HEK293T (cell line): ENCODE results near the gene GNAQ.

ENCODE experiments used
- ARNT ChIP-seq: fragments of 450-650 bp; IDR thresholded peaks from 2 replicates; pipeline ENCODE4 v1.6.1; 2017; ENCODE audit warnings: mild to moderate bottlenecking
- CTBP1 ChIP-seq: fragments of 450-650 bp; IDR thresholded peaks from 2 replicates; pipeline ENCODE4 v1.6.1; 2016; ENCODE audit warnings: borderline replicate concordance
- ELF4 ChIP-seq: fragments of 450-650 bp; IDR thresholded peaks from 2 replicates; pipeline ENCODE4 v1.6.1; 2017; ENCODE audit warnings: antibody characterized with exemption
- FOXA1 ChIP-seq: fragments of 450-650 bp; IDR thresholded peaks from 2 replicates; pipeline ENCODE4 v1.6.1; 2016; ENCODE audit warnings: mild to moderate bottlenecking
- FOXK2 ChIP-seq: fragments of 450-650 bp; IDR thresholded peaks from 2 replicates; pipeline ENCODE4 v1.6.1; 2016; ENCODE audit warnings: mild to moderate bottlenecking
- FOXM1 ChIP-seq: fragments of 450-650 bp; IDR thresholded peaks from 2 replicates; pipeline ENCODE4 v1.6.1; 2017; ENCODE audit warnings: mild to moderate bottlenecking, borderline replicate concordance
- LEF1 ChIP-seq: fragments of 450-650 bp; IDR thresholded peaks from 2 replicates; pipeline ENCODE4 v1.6.1; 2017; ENCODE audit warnings: mild to moderate bottlenecking, borderline replicate concordance
- NFRKB ChIP-seq: fragments of 450-650 bp; IDR thresholded peaks from 2 replicates; pipeline ENCODE4 v1.6.1; 2016; ENCODE audit warnings: mild to moderate bottlenecking, moderate library complexity
- SP1 ChIP-seq: fragments of 450-650 bp; IDR thresholded peaks from 2 replicates; pipeline ENCODE4 v1.6.1; 2017
- SUZ12 ChIP-seq: fragments of 450-650 bp; IDR thresholded peaks from 2 replicates; pipeline ENCODE4 v1.6.1; 2016; ENCODE audit warnings: mild to moderate bottlenecking
- TARDBP ChIP-seq: fragments of 450-650 bp; IDR thresholded peaks from 2 replicates; pipeline ENCODE4 v1.6.1; 2016
- ZNF384 ChIP-seq: fragments of 450-650 bp; IDR thresholded peaks from 2 replicates; pipeline ENCODE4 v1.6.1; 2016
- TF ChIP-seq, protein P1 (sequence below): fragments of 450-650 bp; IDR thresholded peaks from 2 replicates; pipeline ENCODE4 v1.6.1; 2016

DNA sequence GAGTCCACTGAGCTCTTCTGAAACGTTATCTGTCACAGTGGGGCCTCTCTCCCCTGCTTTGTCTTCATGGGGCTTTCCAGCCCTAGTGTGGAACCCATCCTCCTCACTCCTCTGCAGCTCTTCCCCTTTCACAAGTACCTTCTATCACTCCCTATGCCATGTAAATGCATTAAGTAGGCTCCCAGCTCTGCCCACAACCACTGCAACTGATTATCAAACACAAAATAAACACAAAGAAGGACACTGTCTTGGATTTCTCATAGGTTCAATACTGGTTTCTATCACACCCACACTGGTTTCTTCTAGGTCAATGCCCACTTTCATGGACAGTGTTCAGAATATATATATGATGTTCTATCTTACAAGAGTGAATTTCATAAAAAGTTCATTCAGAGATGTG lies 139.4 kb downstream of the GNAQ start:
- no peak for TF ChIP-seq FOXK2
- TF ChIP-seq SP1: no peak
- no peak for TF ChIP-seq TARDBP
- no peak for TF ChIP-seq CTBP1
- TF ChIP-seq ARNT: no peak
- TF ChIP-seq FOXM1: no peak
- no peak for TF ChIP-seq ZNF384
- TF ChIP-seq FOXA1: no peak
- TF ChIP-seq LEF1: no peak
- TF ChIP-seq ELF4: no peak
- TF ChIP-seq, protein P1, sequence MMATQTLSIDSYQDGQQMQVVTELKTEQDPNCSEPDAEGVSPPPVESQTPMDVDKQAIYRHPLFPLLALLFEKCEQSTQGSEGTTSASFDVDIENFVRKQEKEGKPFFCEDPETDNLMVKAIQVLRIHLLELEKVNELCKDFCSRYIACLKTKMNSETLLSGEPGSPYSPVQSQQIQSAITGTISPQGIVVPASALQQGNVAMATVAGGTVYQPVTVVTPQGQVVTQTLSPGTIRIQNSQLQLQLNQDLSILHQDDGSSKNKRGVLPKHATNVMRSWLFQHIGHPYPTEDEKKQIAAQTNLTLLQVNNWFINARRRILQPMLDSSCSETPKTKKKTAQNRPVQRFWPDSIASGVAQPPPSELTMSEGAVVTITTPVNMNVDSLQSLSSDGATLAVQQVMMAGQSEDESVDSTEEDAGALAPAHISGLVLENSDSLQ: no peak
- TF ChIP-seq NFRKB: no peak
- TF ChIP-seq SUZ12: no peak
